HG02571 (cell line): Measurements from ENCODE around the gene MINDY2.
"Not testable (repeated sequence)": the region's sequence is repeated elsewhere in the genome, so short reads cannot be mapped to it uniquely, and the experiment has no call there.

Experiments
- ATAC-seq: cut with Tn5 transposase; IDR thresholded peaks from one replicate; pipeline ENCODE4 v1.9.1; 2021; ENCODE audit warnings: mild to moderate bottlenecking, moderate library complexity; ENCODE audit not compliant: unreplicated experiment

The MINDY2 gene

GRCh38 chr15:58880320-58880719 is 109.2 kb downstream of the MINDY2 start:
- no peak for ATAC-seq

GRCh38 chr15:58882243-58882642 is 111.1 kb downstream of the MINDY2 start:
- ATAC-seq, result no peak

GRCh38 chr15:58883926-58884325 is 112.8 kb downstream of the MINDY2 start:
- not testable (repeated sequence) for ATAC-seq

- ATAC-seq, result no peak
Measured at GRCh38 chr15:58886921-58887320, 115.8 kb downstream of the MINDY2 start.

- ATAC-seq, result no peak
Measured at GRCh38 chr15:58889363-58889762, 118.3 kb downstream of the MINDY2 start.

- no peak for ATAC-seq
Measured at GRCh38 chr15:58898150-58898680, 127.1 kb downstream of the MINDY2 start.

- ATAC-seq, result no peak
Measured at GRCh38 chr15:58900631-58901030, 129.5 kb downstream of the MINDY2 start.

GRCh38 chr15:58908550-58909309 is 137.6 kb downstream of the MINDY2 start:
- no peak for ATAC-seq

- no peak for ATAC-seq
Measured at GRCh38 chr15:58909616-58910015, 138.5 kb downstream of the MINDY2 start.

GRCh38 chr15:58910456-58910855 is 139.4 kb downstream of the MINDY2 start:
- no peak for ATAC-seq
